ENCODE results near the gene METTL25.

METTL25 gene

GRCh38 chr12:82407481-82407880 lies 49.2 kb downstream of the METTL25 start:
- no peak for DNase-seq

- no peak for DNase-seq
Observed at GRCh38 chr12:82408844-82409243, 50.5 kb downstream of the METTL25 start.

DNA sequence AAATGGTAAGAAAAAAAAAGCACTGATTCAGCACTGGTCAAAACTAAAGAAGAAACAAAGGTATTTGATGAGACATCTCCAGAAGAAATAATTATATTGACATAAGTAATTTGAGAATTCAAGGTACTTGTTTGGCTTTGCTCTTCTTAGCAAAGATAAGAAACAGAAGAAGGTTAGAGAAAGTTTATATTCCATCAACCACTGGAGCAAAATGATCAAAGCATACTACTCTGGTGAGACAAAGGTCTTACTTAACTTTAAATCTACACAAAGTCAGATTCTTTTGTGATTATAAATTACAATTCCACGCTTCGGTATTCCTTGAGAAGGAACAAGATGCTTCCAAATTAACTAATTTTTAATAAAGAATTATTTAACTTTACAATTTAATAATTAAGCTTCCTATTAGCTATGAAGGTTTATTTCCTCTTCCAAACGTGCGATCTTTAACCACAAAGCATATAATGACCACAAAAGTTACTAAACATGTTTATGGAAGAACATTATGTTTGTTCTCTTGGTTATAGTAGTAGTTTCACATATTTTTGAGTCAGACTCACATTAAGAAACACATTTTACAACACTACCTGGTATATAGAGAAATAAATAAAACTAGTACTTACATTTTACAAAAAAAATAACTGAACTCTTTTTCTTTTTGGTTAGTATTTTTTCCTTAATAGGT lies 53.4 kb downstream of the METTL25 start:
- no peak for DNase-seq

DNA sequence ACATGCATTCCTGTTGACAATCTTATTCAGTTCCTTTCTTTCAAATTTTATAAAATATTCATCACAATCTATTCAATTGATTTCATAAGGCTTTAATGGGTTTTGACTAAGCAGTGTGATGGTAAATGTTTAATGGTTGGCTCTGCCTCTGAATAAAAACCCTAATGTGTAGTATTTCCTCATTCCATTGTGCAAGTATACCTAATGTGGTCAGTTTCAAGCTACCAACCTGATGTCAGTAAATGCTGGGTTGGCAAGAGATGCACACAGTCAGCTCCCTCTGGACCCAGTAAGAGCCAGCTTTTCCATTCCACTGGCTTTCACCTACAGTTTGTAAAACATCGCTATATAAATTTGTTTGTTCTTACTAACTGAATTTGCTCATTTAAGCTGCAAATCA lies 53.9 kb downstream of the METTL25 start:
- DNase-seq = no peak

GRCh38 chr12:82414044-82414443 lies 55.7 kb downstream of the METTL25 start:
- DNase-seq = no peak

DNA sequence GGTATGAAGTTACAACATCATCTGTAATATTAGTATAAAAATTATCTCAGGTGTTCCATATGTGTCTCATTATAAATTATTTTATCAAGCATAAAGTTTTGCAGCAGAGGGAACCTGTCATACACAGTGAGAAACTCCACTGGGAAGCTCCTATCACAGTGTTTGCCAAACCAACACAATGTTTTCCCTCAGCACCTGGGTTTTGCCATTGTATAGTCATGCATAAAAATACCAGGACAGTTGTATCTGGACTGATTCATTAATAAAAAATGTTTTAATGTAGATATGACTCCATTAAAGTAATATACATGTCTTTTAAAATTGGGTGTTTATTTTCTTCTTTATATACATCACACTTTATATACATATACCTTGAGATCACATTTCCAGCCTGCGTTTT lies 56.6 kb downstream of the METTL25 start:
- no peak for DNase-seq

DNA sequence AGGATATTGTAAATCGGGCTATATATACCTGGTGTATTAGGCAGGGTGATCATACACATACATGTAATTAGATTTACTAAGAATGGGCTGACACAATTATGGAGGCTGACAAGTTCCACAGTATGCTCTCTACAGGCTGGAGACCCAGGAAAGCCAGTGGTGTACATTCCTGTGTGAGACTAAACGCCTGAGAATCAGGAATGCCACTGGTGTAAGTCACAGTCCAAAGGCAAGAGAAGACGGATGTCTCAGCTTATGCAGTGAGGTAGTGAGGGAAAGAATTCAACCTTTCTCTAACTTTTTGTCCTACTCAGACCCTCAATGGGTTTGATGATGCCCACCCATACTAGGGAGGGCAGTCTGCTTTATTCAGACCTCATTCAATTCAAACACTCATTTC lies 57.1 kb downstream of the METTL25 start:
- DNase-seq = no peak

- no peak for DNase-seq
Observed at GRCh38 chr12:82425241-82425640, 66.9 kb downstream of the METTL25 start.

GRCh38 chr12:82426081-82426480 lies 67.8 kb downstream of the METTL25 start:
- no peak for DNase-seq

DNA sequence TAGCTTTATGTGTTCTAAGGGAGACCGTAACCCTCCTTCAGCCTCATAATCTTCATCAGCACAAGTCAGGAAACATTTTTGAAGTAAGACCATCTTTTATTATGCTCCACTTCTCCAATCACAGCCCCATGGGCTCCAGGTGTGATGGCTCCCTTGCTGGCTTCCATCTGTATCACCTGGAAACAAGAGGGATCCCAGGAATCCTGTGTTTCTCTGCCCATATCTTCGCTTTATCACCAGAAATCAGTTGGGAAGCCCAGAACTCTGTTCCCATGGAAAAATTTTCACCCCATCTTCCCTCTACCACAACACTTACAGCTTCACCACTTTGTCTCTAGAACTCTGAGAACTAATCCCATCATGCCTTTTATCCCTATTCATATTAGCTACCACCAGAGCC lies 68.3 kb downstream of the METTL25 start:
- no peak for DNase-seq

DNA sequence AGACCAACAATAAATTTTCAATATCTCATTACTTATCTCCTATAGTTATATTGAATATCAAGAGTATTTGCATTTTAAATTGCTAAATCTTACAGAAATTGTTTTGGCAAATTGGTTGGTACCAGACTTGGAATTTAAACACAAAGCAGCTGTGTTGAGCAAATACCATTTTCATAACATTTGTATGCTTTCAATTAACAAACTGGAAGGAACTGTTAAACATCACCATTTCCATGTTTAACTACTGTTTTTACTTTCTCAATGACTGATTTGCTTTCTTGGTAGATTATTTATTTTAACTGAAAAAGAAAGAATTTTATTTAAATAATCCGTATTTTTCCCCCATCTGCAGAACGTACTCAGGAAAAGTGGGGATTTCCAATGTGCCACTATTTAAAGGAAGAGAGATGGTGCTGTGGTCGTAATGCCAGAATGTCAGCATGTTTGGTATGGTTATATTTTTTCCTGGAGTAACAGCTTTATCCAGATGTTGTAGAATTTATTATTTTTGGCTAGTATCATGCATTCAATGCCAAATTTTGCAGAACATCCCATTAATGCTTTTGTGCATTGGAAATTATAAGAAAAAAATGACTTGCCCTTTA lies 72.3 kb downstream of the METTL25 start:
- no peak for DNase-seq

- DNase-seq = no peak
Observed at GRCh38 chr12:82434392-82434911, 76.1 kb downstream of the METTL25 start.

GRCh38 chr12:82436354-82436753 lies 78.0 kb downstream of the METTL25 start:
- no peak for DNase-seq

DNA sequence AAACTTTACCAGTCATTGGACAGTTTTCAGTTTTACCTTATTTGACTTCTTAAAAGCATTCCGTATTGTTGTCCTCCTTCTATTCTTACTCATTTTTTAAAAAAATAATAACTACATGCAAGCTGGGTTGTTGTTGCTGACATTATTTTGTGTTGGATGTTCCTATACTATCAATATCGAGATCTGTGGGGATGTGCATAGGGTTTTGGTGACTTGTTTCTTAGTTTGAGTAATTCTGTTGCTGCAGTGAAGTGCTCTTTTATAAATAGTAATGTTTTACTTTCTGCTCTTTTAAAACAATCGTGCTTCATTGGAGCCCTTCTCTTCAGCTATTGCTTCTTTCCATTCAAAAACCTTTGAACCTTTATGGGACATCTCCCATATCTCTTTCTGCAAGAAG lies 79.4 kb downstream of the METTL25 start:
- DNase-seq = no peak

DNA sequence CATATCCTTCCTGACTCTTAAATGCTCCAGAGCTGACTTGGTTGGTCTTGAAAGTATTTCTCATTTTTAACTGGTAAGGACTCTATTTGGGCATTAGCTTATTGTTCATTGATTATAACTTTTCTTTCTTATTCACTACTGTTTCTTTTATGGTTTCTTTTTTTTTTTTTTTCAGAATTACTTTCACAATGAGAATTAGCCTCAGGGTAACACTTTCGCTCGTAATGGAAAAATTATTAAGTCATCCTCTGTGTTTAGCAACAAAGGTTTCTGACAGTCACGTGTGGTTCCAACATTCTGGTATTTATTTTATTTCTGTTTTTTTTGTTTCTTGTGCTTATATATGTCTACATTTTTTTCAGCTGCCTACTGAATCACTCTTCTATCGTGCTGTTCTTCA lies 80.0 kb downstream of the METTL25 start:
- DNase-seq = no peak

DNA sequence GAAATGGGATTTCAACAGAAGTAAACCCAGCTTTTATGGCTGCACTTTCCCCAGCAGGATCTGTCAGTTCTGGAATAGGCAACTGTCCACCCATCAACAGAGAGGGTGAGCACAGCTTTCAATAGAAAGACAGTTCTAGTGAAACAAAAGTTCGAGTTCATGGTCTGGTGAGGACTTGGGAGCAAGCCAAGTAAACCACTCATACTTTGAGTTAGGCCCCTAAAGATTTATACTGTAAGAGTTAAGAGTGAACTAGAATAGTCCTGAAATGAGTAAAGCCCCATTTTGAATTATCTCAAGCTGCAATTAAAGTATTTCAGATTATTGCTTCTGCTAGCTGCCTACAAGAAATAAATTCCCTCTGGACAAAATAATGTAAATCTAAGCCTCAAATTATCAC lies 82.6 kb downstream of the METTL25 start:
- DNase-seq = no peak

DNA sequence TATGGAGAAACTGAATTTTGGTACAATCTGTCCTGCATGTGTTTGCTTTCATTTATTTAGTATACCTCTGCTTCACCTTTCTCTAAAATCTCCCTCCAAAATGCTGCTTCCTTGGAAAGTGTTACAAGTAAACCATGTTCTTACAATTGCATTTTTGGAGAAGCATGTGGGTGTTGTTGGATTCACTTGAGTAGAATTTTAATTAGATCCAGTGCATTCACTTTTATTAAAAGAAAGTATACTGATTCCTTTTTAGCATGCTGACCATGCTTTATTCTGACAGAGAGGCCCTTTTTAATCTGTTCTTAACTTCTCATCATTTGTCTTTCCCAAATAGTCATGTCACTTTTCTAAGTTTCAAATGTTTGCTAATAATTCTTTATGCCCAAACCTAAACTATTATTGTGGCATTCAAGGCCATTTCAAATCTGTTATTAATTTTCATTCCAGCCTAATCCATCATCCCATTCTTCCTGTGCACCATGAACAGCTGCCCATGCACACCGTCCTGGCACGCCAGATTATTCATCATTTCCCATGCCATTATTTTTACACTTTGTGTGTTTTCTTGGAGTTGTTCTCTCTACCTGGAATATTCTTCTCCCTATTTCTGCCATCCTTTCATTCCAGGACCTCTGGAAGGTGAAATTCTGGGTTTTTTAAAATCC lies 90.7 kb downstream of the METTL25 start:
- no peak for DNase-seq

GRCh38 chr12:82456633-82457032 lies 98.3 kb downstream of the METTL25 start:
- no peak for DNase-seq

GRCh38 chr12:82458101-82458500 lies 99.8 kb downstream of the METTL25 start:
- no peak for DNase-seq

DNA sequence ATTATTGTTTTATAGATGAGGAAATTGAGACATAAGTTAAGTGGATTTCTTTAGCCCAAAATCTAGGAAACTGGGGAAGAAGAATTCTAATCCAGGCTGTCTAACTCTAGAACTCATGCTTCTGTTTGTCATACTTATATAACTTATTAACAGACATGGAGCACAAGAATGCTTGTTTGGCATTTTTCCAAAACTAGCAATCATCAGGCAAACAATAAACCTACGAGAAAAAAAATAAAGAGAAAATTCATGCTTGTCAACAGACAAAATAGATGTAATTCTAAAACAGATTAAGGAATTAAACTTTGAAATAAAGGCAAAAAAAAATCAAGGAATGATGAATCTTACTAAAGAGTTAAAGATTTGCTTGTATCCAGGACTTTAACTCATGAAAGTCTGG lies 103.1 kb downstream of the METTL25 start:
- DNase-seq = no peak

DNA sequence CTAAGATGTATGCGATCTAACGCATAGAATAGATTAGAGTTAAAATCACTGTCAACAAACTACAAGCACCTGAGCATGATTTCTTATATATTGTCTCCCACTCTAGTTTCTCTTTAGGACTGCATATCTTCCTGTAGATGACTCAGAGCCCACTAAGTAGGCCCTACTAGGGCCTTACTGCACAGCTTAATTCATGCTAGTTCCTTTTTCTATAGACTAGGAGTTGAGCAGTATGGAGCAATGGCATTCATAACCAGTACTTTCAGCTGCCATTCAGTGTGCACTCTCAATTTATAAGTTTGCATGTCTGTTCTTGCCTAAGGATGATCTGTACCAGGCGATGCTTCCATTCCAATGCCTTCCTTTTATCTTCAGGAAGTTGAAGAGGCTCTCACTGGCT lies 103.5 kb downstream of the METTL25 start:
- no peak for DNase-seq

DNA sequence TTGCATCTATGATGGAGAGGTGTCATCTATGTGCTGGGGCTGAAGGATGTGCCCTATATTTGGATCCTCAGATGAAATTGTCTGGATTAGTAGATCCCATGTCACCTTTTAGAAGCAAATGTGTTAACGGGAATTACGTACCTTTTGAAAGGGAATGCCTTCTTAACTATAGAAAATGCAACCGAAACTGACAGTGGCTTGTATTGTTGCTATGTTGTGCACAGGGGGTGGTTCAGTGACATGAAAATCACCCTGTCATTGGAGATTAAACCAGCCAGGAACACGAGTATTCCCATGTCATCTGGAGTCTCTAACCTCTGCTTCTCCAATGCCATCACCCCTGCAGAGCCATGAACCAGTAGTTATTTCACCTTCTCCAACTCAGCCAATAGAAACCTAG lies 110.2 kb downstream of the METTL25 start:
- no peak for DNase-seq

DNA sequence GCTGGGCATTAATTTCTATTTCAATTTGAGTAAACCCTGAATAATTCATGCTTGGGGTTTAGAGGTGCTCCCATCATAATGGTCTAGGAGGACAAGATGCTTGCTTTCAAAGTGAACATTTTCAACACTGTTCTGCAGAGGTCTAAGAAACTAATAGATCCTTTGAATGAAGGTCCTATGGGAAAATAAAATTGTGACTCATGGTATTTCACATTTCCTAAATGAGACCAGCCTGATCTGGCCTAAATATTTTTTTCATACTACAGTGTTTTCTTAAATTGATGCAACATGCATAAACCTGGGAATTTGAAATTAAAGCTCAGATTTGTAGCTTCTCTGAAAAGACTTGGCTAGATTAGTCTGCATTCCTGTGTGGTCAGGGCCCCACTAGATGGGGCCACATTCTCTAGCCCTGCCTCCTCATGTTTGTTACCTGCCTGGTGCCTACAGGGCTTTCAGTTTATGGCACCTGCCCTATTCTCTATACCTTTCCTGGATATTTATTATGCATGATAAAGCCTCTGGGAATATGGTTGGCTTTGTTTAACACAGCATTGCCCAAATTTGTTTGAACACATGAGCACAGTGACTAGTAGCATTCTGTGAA lies 112.7 kb downstream of the METTL25 start:
- no peak for DNase-seq
